Measurements from ENCODE around the gene TLNRD1. TPM values are rescaled to one million over a fixed set of nuclear protein-coding genes. Genes with fewer than 3 reads are reported as not detected.

Gene TLNRD1
- total RNA-seq (2022; extraction: Qiagen RNA extraction) = 10.0 to 19.3 TPM (median 17.3 TPM) in 5 replicates

GRCh38 chr15:81000624-81001151 is at the start of gene TLNRD1:
Gene TLNRD1, plus strand, starts transcription at chr15:81000923. Its CDS starts 1,349 bp downstream, at chr15:81002272.

GRCh38 chr15:80989518-80990478 is 10.9 kb upstream of the TLNRD1 start, which contains the start of gene MESD:
Gene MESD, minus strand, starts transcription at chr15:80989819. Its CDS starts 28 bp downstream, at chr15:80989791.

Other genes with a start within 250 kb of the TLNRD1 start
- gene CEMIP, start 221.6 kb upstream of the TLNRD1 start, total RNA-seq (2022; extraction: Qiagen RNA extraction) = 1.0 to 1.6 TPM (median 1.2 TPM) in 5 replicates
- gene MESD, start 11.1 kb upstream of the TLNRD1 start, total RNA-seq (2022; extraction: Qiagen RNA extraction) = 36.9 to 42.7 TPM (median 37.2 TPM) in 5 replicates
- gene CFAP161, start 133.3 kb downstream of the TLNRD1 start, total RNA-seq (2022; extraction: Qiagen RNA extraction) = not detected in 5 replicates
- 0.03 TPM in 1 of 5 replicates, not detected in the others for gene IL16, start 196.0 kb downstream of the TLNRD1 start, total RNA-seq (2022; extraction: Qiagen RNA extraction)

Measured in A549 treated with Hydrocortisone at 1 μM for 4 hours (cell line).